ENCODE measurements around the gene ENOX1. TPM values are rescaled to one million over a fixed set of nuclear protein-coding genes. Genes with fewer than 3 reads are reported as not detected.

Gene ENOX1
- polyA plus RNA-seq, 2 of the 4 experiments (the other 2 are of a cell fraction) = 0.28 to 0.41 TPM

GRCh38 chr13:43379738-43380137, 407.0 kb downstream of the ENOX1 start:
- FAIRE-seq = no peak
- Histone ChIP-seq H3K4me3 (no peak overlapping the region), H3K27ac (no peak overlapping the region), H3K9me3 (no peaks in the 10 kb centered on the region), H3K4me2 (no peak overlapping the region), H3K4me1 (no peaks in the 10 kb centered on the region)
- POLR2A ChIA-PET = no interaction called here
- ATAC-seq = no peak
- TF ChIP-seq CEBPB (IDR thresholded peaks at IDR 0.05) (no peak), MYC (IDR thresholded peaks at IDR 0.05; ENCODE audit: borderline replicate concordance, low read length) (no peak), ZC3H11A (IDR thresholded peaks at IDR 0.05) (no peak), NFE2L2 (conservative IDR thresholded peaks at IDR 0.05; ENCODE audit: low read length) (no peak), HEYL (CRISPR knock-in tag; IDR thresholded peaks at IDR 0.05) (no peak), MAX (IDR thresholded peaks at IDR 0.05) (no peak), SMC3 (IDR thresholded peaks at IDR 0.05) (no peak), TFCP2L1 (CRISPR knock-in tag; IDR thresholded peaks at IDR 0.05) (no peak), ELK1 (IDR thresholded peaks at IDR 0.05; ENCODE audit: low read depth, low read length) (no peak), BCL3 (IDR thresholded peaks at IDR 0.05) (no peak), ATOH8 (CRISPR knock-in tag; IDR thresholded peaks at IDR 0.05; ENCODE audit: low read depth) (no peak), ZNF302 (CRISPR knock-in tag; IDR thresholded peaks at IDR 0.05) (no peak), SREBF2 (IDR thresholded peaks at IDR 0.05) (no peak), ESRRA (IDR thresholded peaks at IDR 0.05; ENCODE audit: borderline replicate concordance, low read length) (no peak), HDAC2 (IDR thresholded peaks at IDR 0.05) (no peak), CBX2 (IDR thresholded peaks at IDR 0.05; ENCODE audit: borderline replicate concordance, low read depth) (no peak), NPAS2 (CRISPR knock-in tag; IDR thresholded peaks at IDR 0.05; ENCODE audit: borderline replicate concordance) (no peak)
- CTCF ChIA-PET = no interaction called here
- 5% methylated on average over 1 of the region's 1 CpG for WGBS (ENCODE audit: missing lambda C conversion rate)
- no peak for DNase-seq (ENCODE audit: low read depth in 1 of 2, low spot score in 1 of 2)

- Histone ChIP-seq H3K4me1 (no peaks in the 10 kb centered on the region), H3K4me2 (no peak overlapping the region), H3K27ac (no peak overlapping the region), H3K9me3 (no peaks in the 10 kb centered on the region), H3K4me3 (no peak overlapping the region)
- DNase-seq (ENCODE audit: low read depth in 1 of 2, low spot score in 1 of 2) (no peak), FAIRE-seq (no peak), ATAC-seq (no peak)
- ChIA-PET CTCF (no interaction called here), POLR2A (no interaction called here)
- 60% methylated on average over 1 of the region's 1 CpG for WGBS (ENCODE audit: missing lambda C conversion rate)
- TF ChIP-seq EHMT2 (IDR thresholded peaks at IDR 0.05; ENCODE audit: low read depth) = no peak
- TF ChIP-seq CTCF (IDR thresholded peaks at IDR 0.05) = no peak
- no peak for TF ChIP-seq ZSCAN20 (CRISPR knock-in tag; IDR thresholded peaks at IDR 0.05)
- TF ChIP-seq NR3C1 (IDR thresholded peaks at IDR 0.05) = no peak
- TF ChIP-seq HEYL (CRISPR knock-in tag; IDR thresholded peaks at IDR 0.05) = no peak
- no peak for TF ChIP-seq NPAS2 (CRISPR knock-in tag; IDR thresholded peaks at IDR 0.05; ENCODE audit: borderline replicate concordance)
- no peak for TF ChIP-seq BCL3 (IDR thresholded peaks at IDR 0.05)
- no peak for TF ChIP-seq PBX3 (IDR thresholded peaks at IDR 0.05)
- TF ChIP-seq REST (IDR thresholded peaks at IDR 0.05) = no peak
These were observed 408.8 kb downstream of the ENOX1 start for GRCh38 chr13:43377973-43378372.
